Activated naive CD4-positive, alpha-beta T cell treated with anti-CD3 and anti-CD28 coated beads for 36 hours (primary cell): ENCODE results near the gene ITM2A. TPM values are rescaled to one million over a fixed set of nuclear protein-coding genes. Genes with fewer than 3 reads are reported as not detected.

Source experiments
- total RNA-seq, 2 experiments: library from RNA; stranded (reverse); gene quantifications; one replicate each; pipeline ENCODE4 v1.2.3, GENCODE V29; 2021

Gene ITM2A
- total RNA-seq, 2 experiments from 2014 or later, result 99.5 to 116 TPM

Other genes with a start within 250 kb of the ITM2A start
- 1 to 10 TPM; 9.0 TPM for gene GPR174, start 222.6 kb downstream of the ITM2A start, total RNA-seq